ENCODE results near the gene ATP11A. TPM values are rescaled to one million over a fixed set of nuclear protein-coding genes. Genes with fewer than 3 reads are reported as not detected.

Gene ATP11A
- total RNA-seq, result 281 TPM
- long read RNA-seq, transcript ATP11A-217 (1 exons, 3,542 nt), result major isoform, 31 of 140 reads
- long read RNA-seq, partial matches to known transcripts, result 15 of 140 reads
- long read RNA-seq, other reads (novel, unspliced or antisense), result 92 of 140 reads

DNA sequence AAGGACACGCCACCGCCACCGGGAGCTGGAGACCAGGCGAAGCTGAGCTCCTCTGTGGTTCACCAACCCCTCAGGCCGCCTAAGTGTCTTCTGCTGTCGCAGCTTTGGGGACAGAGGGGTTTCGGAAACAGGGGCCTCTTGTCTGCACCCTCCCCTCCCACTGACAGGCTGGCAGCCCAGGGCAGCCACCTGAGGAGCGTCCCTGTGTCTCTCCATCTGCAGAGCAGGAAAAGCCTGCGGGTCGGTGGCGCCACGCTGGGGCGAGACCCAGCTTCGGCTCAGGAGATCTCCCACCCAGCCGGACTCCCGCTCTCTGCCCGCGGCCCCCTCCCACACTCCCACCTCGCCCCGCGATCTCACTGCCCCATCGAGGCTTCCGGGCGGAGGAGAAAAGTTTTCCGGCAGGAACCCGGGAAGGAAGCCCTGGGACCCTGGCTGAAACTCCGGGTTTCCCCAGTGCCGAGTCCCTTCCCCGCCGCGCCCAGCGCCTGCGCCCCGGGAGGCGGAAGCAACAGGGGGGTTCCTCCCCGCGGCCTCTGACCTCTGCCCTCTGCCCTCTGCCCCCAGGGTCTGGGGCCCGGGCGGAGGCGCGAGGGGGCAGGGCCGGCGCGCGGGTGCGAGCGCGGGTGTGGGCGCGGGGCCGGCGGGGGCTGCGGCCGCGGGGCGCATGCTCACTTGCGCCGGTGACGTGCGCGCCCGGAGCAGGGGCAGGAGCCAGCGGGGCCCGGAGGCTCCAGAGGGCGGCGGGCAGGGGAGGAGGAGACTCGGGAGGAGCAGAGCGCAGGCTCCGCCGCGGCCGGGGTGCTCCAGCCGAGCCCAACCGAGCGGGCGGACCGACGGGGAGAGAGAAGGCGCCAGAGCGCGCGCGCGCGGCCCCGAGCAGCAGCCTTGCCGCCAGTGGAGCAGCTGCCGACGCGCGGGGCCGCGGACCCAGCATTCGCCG lies at the start of gene ATP11A:
Gene ATP11A (plus strand): TSS at position 736 of the 943 bp plus-strand sequence. CDS start 379 bp downstream, outside the sequence.
- Histone ChIP-seq H3K27me3 (ENCODE audit: low read depth) (no peaks in the 10 kb centered on the region), H3K36me3 (no peaks in the 10 kb centered on the region), H3K27ac (peak within 1 kb of the TSS; percentile 98), H3K4me1 (peaks cover 58% of the 10 kb centered on the region), H3K4me3 (peak within 1 kb of the TSS; percentile 96), H3K9me3 (no peaks in the 10 kb centered on the region)
- intact Hi-C loops (cut with DNase I), result no loop called here
- ATAC-seq (peak; percentile 70 to 83), DNase-seq (peak; percentile 96)
- TF ChIP-seq CTCF (IDR thresholded peaks at IDR 0.05), result no peak

DNA sequence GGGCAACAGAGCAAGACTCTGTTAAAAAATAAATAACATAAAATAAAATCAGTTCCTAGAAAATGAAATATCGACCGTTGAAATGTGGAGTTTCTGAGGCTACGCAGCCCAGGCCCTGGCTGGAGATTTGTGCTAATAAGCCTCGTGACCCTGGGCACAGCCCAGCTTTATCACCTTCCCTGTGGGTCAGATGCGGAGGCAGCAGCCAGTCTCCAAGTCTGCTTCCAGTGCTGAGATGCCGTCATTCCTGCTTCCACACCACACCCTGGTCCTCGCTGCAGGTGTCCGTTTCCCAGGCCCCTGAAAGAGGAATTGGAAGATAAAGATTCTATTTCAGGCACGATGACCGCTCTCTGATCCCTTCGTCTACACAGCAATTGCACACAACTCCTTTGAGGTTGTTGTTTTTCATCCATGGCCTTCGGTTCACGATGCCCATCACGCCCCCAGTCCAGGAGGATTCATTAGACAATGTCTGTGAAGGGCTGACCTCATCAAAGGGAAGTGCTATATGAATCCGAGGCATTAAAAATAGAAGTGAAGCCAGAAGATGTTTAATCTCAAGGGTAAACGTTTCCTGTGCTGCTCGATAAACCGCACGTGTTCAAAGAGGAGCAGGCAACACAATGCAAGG lies 48.3 kb upstream of the ATP11A start:
- TF ChIP-seq CTCF (IDR thresholded peaks at IDR 0.05), result no peak
- Histone ChIP-seq H3K4me3 (no peak overlapping the region), H3K9me3 (no peaks in the 10 kb centered on the region), H3K27me3 (ENCODE audit: low read depth) (peaks cover 13% of the 10 kb centered on the region), H3K4me1 (peaks cover 6% of the 10 kb centered on the region), H3K36me3 (no peaks in the 10 kb centered on the region), H3K27ac (no peak overlapping the region)
- no peak for ATAC-seq
- peak; percentile 30 for DNase-seq
- intact Hi-C loops (cut with DNase I), result no loop called here

- H3K27ac ChIP-seq, result no peak overlapping the region
- intact Hi-C loops (cut with DNase I), result no loop called here
- H3K9me3 ChIP-seq, result no peaks in the 10 kb centered on the region
- no peaks in the 10 kb centered on the region for H3K36me3 ChIP-seq
- peaks cover 6% of the 10 kb centered on the region for H3K4me1 ChIP-seq
- ATAC-seq (no peak), DNase-seq (peak; percentile 43)
- no peak overlapping the region for H3K4me3 ChIP-seq
- peaks cover 12% of the 10 kb centered on the region for H3K27me3 ChIP-seq (ENCODE audit: low read depth)
- TF ChIP-seq CTCF (IDR thresholded peaks at IDR 0.05), result no peak
Observed at GRCh38 chr13:112642090-112642460, 47.8 kb upstream of the ATP11A start.

- no peak overlapping the region for H3K27ac ChIP-seq
- peak; percentile 74 to 83 for ATAC-seq
- H3K36me3 ChIP-seq, result no peaks in the 10 kb centered on the region
- no peak for TF ChIP-seq CTCF (IDR thresholded peaks at IDR 0.05)
- H3K4me1 ChIP-seq, result peaks cover 6% of the 10 kb centered on the region
- DNase-seq, result peak; percentile 84
- no peak overlapping the region for H3K4me3 ChIP-seq
- intact Hi-C loops (cut with DNase I), result no loop called here
- peaks cover 9% of the 10 kb centered on the region for H3K27me3 ChIP-seq (ENCODE audit: low read depth)
- H3K9me3 ChIP-seq, result no peaks in the 10 kb centered on the region
Observed at GRCh38 chr13:112643759-112644459, 45.9 kb upstream of the ATP11A start.

- DNase-seq (peak; percentile 25), ATAC-seq (no peak)
- peaks cover 4% of the 10 kb centered on the region for H3K4me1 ChIP-seq
- no peak for TF ChIP-seq CTCF (IDR thresholded peaks at IDR 0.05)
- H3K27ac ChIP-seq, result no peak overlapping the region
- H3K9me3 ChIP-seq, result no peaks in the 10 kb centered on the region
- no peaks in the 10 kb centered on the region for H3K27me3 ChIP-seq (ENCODE audit: low read depth)
- no peaks in the 10 kb centered on the region for H3K36me3 ChIP-seq
- H3K4me3 ChIP-seq, result no peak overlapping the region
- intact Hi-C loops (cut with DNase I), result no loop called here
Observed at GRCh38 chr13:112645327-112645914, 44.4 kb upstream of the ATP11A start.

Data from lower lobe of right lung (tissue), 2 donors.